Measurements from ENCODE around the gene ITPRIP. TPM values are rescaled to one million over a fixed set of nuclear protein-coding genes. Genes with fewer than 3 reads are reported as not detected.

ITPRIP gene
- total and polyA plus RNA-seq, 2 of the 8 experiments (the other 6 are each of a cell fraction or from before 2014, with no cell fraction given), result 15.3 to 16.9 TPM

DNA sequence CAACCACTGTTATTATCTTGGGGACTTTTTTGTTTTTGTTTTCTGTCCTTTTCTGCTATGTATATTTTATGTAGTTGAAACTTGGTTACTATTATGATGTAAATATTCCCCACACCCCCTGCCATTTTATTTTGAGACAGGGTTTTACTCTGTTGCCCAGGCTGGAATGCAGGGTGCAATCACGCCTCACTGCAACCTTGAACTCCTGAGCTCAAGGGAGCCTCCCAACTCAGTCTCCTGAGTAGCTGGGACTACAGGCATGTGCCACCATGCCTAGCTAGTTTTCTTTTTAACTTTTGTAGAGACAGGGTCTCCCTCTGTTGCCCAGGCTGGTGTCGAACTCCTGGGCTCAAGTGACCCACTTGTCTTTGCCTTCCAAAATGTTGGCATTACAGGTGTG is 51.3 kb downstream of the ITPRIP start:
- Histone ChIP-seq H4K8ac (ENCODE audit: extremely low read depth, insufficient read depth, low read length) (no peak overlapping the region), H2AK5ac (ENCODE audit: low read depth, low read length) (no peak overlapping the region), H3K9me3 (ENCODE audit: insufficient read depth in 2 of 2, low read depth in 1 of 2, low read length in 1 of 2) (no peaks in the 10 kb centered on the region), H2AFZ (ENCODE audit: low read length) (no peak overlapping the region), H3K4me3 (ENCODE audit: extremely low read depth in 1 of 4, insufficient read depth in 2 of 4, low read depth in 3 of 4, low read length in 4 of 4) (no peak overlapping the region), H3K18ac (ENCODE audit: extremely low read depth, low read length) (no peak overlapping the region), H3K36me3 (ENCODE audit: control insufficient read depth in 2 of 4, insufficient read depth in 4 of 4, low read length in 3 of 4) (no peaks in the 10 kb centered on the region), H3K27ac (ENCODE audit: low read depth, low read length) (no peak overlapping the region), H3K79me2 (ENCODE audit: control insufficient read depth in 1 of 2, insufficient read depth in 2 of 2, low read length in 2 of 2) (no peaks in the 10 kb centered on the region), H2BK5ac (ENCODE audit: low read depth, low read length) (no peak overlapping the region), H3K23me2 (ENCODE audit: low read depth, low read length) (no peaks in the 10 kb centered on the region), H2BK15ac (ENCODE audit: low read length) (no peak overlapping the region), H4K20me1 (replicated peaks in 1 of 2; ENCODE audit: control insufficient read depth in 1 of 2, insufficient read depth in 2 of 2, low read length in 2 of 2) (no peaks in the 10 kb centered on the region), H3K79me1 (ENCODE audit: low read depth, low read length) (no peaks in the 10 kb centered on the region), H4K5ac (ENCODE audit: insufficient read length, low read depth, low read length) (no peak overlapping the region), H3K23ac (ENCODE audit: insufficient read length) (no peak overlapping the region), H3K56ac (replicated peaks; ENCODE audit: insufficient read length, low read depth, low read length) (no peak overlapping the region), H3K4me2 (ENCODE audit: insufficient read depth in 1 of 2, low read depth in 2 of 2, low read length in 2 of 2) (no peak overlapping the region), H3K4ac (replicated peaks; ENCODE audit: insufficient read length, low read depth, low read length) (no peak overlapping the region), H4K91ac (replicated peaks; ENCODE audit: insufficient read length, low read length) (no peak overlapping the region), H3K14ac (ENCODE audit: insufficient read length) (no peak overlapping the region), H3K9ac (replicated peaks in 1 of 4; ENCODE audit: extremely low read depth in 1 of 4, low read depth in 3 of 4, low read length in 3 of 4) (no peak overlapping the region), H2BK20ac (ENCODE audit: low read length) (no peak overlapping the region), H3K4me1 (replicated peaks in 1 of 4; ENCODE audit: control insufficient read depth in 3 of 4, insufficient read depth in 4 of 4, low read length in 3 of 4) (peaks cover 0 to 3% (median 2%) of the 10 kb centered on the region in 4 experiments; a peak in 3 of 7 replicates), H2BK120ac (replicated peaks; ENCODE audit: low read depth, low read length) (no peak overlapping the region), H3K27me3 (replicated peaks in 1 of 4; ENCODE audit: control insufficient read depth in 3 of 4, extremely low read depth in 1 of 4, insufficient read depth in 3 of 4, low read length in 3 of 4) (no peaks in the 10 kb centered on the region), H2BK12ac (ENCODE audit: low read depth, low read length) (no peak overlapping the region)
- FAIRE-seq, result no peak
- DNase-seq (ENCODE audit: low read depth in 1 of 2, low spot score in 2 of 2), result no peak
- no peak for TF ChIP-seq CREB1 (IDR thresholded peaks at IDR 0.05)
- 0 out of 2 replicates have a peak, but pooled peaks have one; percentile 3 for TF ChIP-seq TEAD4 (IDR thresholded peaks at IDR 0.05; ENCODE audit: low read depth, low read length)
- ChIA-PET POLR2A (ENCODE audit: partially characterized antibody) (no interaction called here), CTCF (ENCODE audit: partially characterized antibody) (interaction anchor here (1.3 to 16.1 kb wide), 10 partner anchors 9 to 335 kb away, joined by 3 to 331 read pairs (median 5); partner anchors contain the start of gene CFAP58)
- 68% methylated on average over 2 of the region's 2 CpGs; no CpG with 5 or more reads in 1 of the 2 experiments for WGBS, 2 experiments (ENCODE audit: extremely low coverage in 1 of 2, insufficient coverage in 1 of 2, insufficient read length in 1 of 2, insufficient replicate concordance in 2 of 2, low coverage in 1 of 2, low lambda C conversion rate in 2 of 2, missing lambda C conversion rate in 1 of 2)

Data from H1 (cell line).